K562 (cell line): Measurements from ENCODE around the gene CRYBG1. TPM values are rescaled to one million over a fixed set of nuclear protein-coding genes. Genes with fewer than 3 reads are reported as not detected.

ENCODE experiments used
- ATAC-seq: fragments of 200-7000 bp; cut with Tn5 transposase; 3 replicates; pipeline ENCODE4 v1.9.1; 2020; ENCODE audit warnings: moderate library complexity
- BruUV-seq: library from RNA; stranded (reverse); fragments of 400-500 nt; replicated peaks from 2 replicates; lab custom pipeline; 2021; lab: Mats Ljungman, UMichigan
- CTCF ChIA-PET: fragments of 300-600 bp; formaldehyde crosslinking; extraction: SDS; loops from one replicate; lab custom pipeline; 2021; ENCODE audit warnings: low intra/inter-chr PET ratio; lab: Yijun Ruan, JAX
- POLR2A ChIA-PET: fragments of 300-600, 350-650 bp; sonication (Branson Sonifier 250); formaldehyde crosslinking; extraction: SDS; loops from one replicate; lab custom pipeline; 2021; ENCODE audit warnings: antibody characterized with exemption, inconsistent platforms; lab: Yijun Ruan, JAX
- DNase-seq, 4 experiments: peaks; one replicate each; pipeline versions ENCODE4 v3.0.0 to v3.0.0-alpha.2; 2011 to 2018; ENCODE audit warnings: low spot score in 3 of 4, mixed read lengths in 3 of 4; ENCODE audit errors: extremely low read depth in 1 of 4
- FAIRE-seq: peaks from 2 replicates; lab custom pipeline; 2011; peaks lifted over from hg19 to GRCh38; lab: Jason Lieb, UNC
- H2AFZ ChIP-seq: 2 replicates; pipeline ENCODE4 v1.6.0; 2011; ENCODE audit warnings: low read depth, low read length, control low read depth, inconsistent platforms
- H3K27ac ChIP-seq: fragments of 200-600 bp; 3 replicates; pipeline ENCODE4 v1.8.0; 2011; ENCODE audit warnings: low read depth, mild to moderate bottlenecking, control low read depth, inconsistent platforms, low read length, moderate library complexity, mixed read lengths; ENCODE audit errors: extremely low read depth
- H3K27me3 ChIP-seq, 2 experiments: fragments of 300-600 bp in 1 of 2; 2 replicates in 1 of 2; 3 replicates in 1 of 2; pipeline versions ENCODE4 v1.6.0 to v1.8.0; 2011; ENCODE audit warnings: inconsistent platforms in 2 of 2, low read length in 2 of 2, mild to moderate bottlenecking in 1 of 2, mixed read lengths in 1 of 2, moderate library complexity in 1 of 2; ENCODE audit not compliant: control insufficient read depth in 2 of 2, insufficient read depth in 2 of 2
- H3K36me3 ChIP-seq: fragments of 300-600 bp; 3 replicates; pipeline ENCODE4 v1.8.0; 2011; ENCODE audit warnings: mild to moderate bottlenecking, low read length, inconsistent platforms; ENCODE audit not compliant: control insufficient read depth, insufficient read depth
- H3K4me1 ChIP-seq, 2 experiments: fragments of 200-600 bp in 1 of 2; replicated peaks in 1 of 2; 2 replicates in 1 of 2; 3 replicates in 1 of 2; pipeline versions ENCODE4 v1.5.1 to v1.8.0; 2011; ENCODE audit warnings: inconsistent platforms in 2 of 2, low read length in 2 of 2, mild to moderate bottlenecking in 1 of 2, mixed read lengths in 1 of 2, moderate library complexity in 1 of 2; ENCODE audit not compliant: control insufficient read depth in 2 of 2, insufficient read depth in 2 of 2
- H3K4me2 ChIP-seq: 2 replicates; pipeline ENCODE4 v1.6.1; 2011; ENCODE audit warnings: low read length, control low read depth, inconsistent platforms, mixed read lengths; ENCODE audit not compliant: insufficient read depth
- H3K4me3 ChIP-seq: fragments of 200-600 bp; sonication (generic), shearing (Covaris generic); 2 replicates; pipeline ENCODE4 v1.5.1; 2016; ENCODE audit warnings: control low read depth, inconsistent platforms
- H3K79me2 ChIP-seq: fragments of 200-600 bp; 3 replicates; pipeline ENCODE4 v1.8.0; 2011; ENCODE audit warnings: low read length, inconsistent platforms; ENCODE audit not compliant: control insufficient read depth, insufficient read depth
- H3K9ac ChIP-seq, 2 experiments: 2 replicates each; pipeline versions ENCODE4 v1.6.0 to v1.6.1; 2011; ENCODE audit warnings: low read depth in 2 of 2, low read length in 2 of 2, control low read depth in 1 of 2, inconsistent platforms in 1 of 2, mild to moderate bottlenecking in 1 of 2, mixed read lengths in 1 of 2; ENCODE audit not compliant: insufficient read depth in 1 of 2
- H3K9me1 ChIP-seq: one replicate; pipeline ENCODE4 v1.6.0; 2011; ENCODE audit warnings: inconsistent platforms, mild to moderate bottlenecking, low read length, moderate library complexity; ENCODE audit not compliant: control insufficient read depth, insufficient read depth
- H3K9me3 ChIP-seq: replicated peaks from 2 replicates; pipeline ENCODE4 v1.5.1; 2011; ENCODE audit warnings: low read depth, low read length, inconsistent platforms; ENCODE audit not compliant: control insufficient read depth, insufficient read depth
- H4K20me1 ChIP-seq: replicated peaks from 2 replicates; pipeline ENCODE4 v1.6.1; 2011; ENCODE audit warnings: low read length, inconsistent platforms, mixed read lengths; ENCODE audit not compliant: control insufficient read depth, insufficient read depth
- ETV1 ChIP-seq: fragments of 450-650 bp; conservative IDR thresholded peaks from 2 replicates; pipeline ENCODE4 v1.6.1; 2016; ENCODE audit warnings: missing genetic modification characterization, control low read depth, low read depth, missing compliant biosample characterization
- NR0B1 ChIP-seq: fragments of 450-650 bp; IDR thresholded peaks from one replicate; pipeline ENCODE4 v1.6.1; 2018; ENCODE audit warnings: mild to moderate bottlenecking, moderate library complexity; ENCODE audit not compliant: partially characterized antibody
- POLR2AphosphoS2 ChIP-seq: IDR thresholded peaks from 2 replicates; pipeline ENCODE4 v1.6.1; 2012; ENCODE audit warnings: low read length, improper control_type of control experiment
- RBM34 ChIP-seq: fragments of 200-400 bp; formaldehyde crosslinking; IDR thresholded peaks from 2 replicates; pipeline ENCODE4 v1.6.1; 2018; ENCODE audit warnings: low read length, borderline replicate concordance; ENCODE audit not compliant: insufficient read depth
- WGBS: fragments of 100-300 bp; shearing (Covaris generic); methylation state at CpG from one replicate; pipeline ENCODE4 v1.1.6; 2016; ENCODE audit warnings: low coverage, mixed read lengths; ENCODE audit not compliant: insufficient coverage; ENCODE audit errors: missing lambda C conversion rate; 5-methylcytosine and 5-hydroxymethylcytosine counted together
- in situ Hi-C: fragments of 300-500 bp; cut with MboI; formaldehyde crosslinking; loops from 4 replicates; pipeline ENCODE4 v1.15.0; 2018; ENCODE audit warnings: inconsistent platforms, mixed read lengths
- intact Hi-C: fragments of 100-400 bp; cut with micrococcal nuclease; formaldehyde crosslinking; loops from 2 replicates; pipeline ENCODE4 v1.14.2; 2022
- polyA plus RNA-seq, 8 experiments: library from polyadenylated mRNA; depleted of rRNA in 4 of 8; stranded (reverse) in 5 of 8; unstranded in 3 of 8; fragments of >200 nt; fragmentation: Nextera tagmentation in 2 of 8; fragmentation: Illumina TruSeq in 1 of 8; extraction: Ambion mirVana in 2 of 8; extraction: Trizol in 1 of 8; gene quantifications; 2 replicates each; pipeline versions ENCODE4 v1.2.1 to v1.2.3, GENCODE V29; 2011 to 2014; ENCODE audit warnings: inconsistent platforms in 1 of 8, missing spikeins in 1 of 8
- total RNA-seq, 7 experiments: library from RNA; depleted of rRNA in 6 of 7; stranded (reverse); fragments of >200 nt in 6 of 7; fragmentation: Illumina TruSeq in 2 of 7; extraction: Trizol in 2 of 7; gene quantifications; 2 replicates each; pipeline versions ENCODE4 v1.2.1 to v1.2.3, GENCODE V29; 2011 to 2021; ENCODE audit warnings: low replicate concordance in 1 of 7

Gene CRYBG1
- total and polyA plus RNA-seq, 9 of the 15 experiments (the other 6 are each of a cell fraction or from before 2014, with no cell fraction given): 0.07 to 0.47 (median 0.11) TPM

- FAIRE-seq: no peak
- H3K27me3 ChIP-seq: no peaks in the 10 kb centered on the region
- ChIA-PET POLR2A (no interaction called here), CTCF (no interaction called here)
- no peak overlapping the region for H3K9ac ChIP-seq
- peaks cover 7% of the 10 kb centered on the region; the same call in 1 of the 3 replicates for H3K36me3 ChIP-seq
- no peaks in the 10 kb centered on the region for H3K9me3 ChIP-seq
- 49% methylated on average over 5 of the region's 5 CpGs for WGBS
- TF ChIP-seq NR0B1 (no peak), POLR2AphosphoS2 (no peak), ETV1 (tag) (no peak), RBM34 (no peak)
- DNase-seq: no peak
- H3K9me1 ChIP-seq: no peaks in the 10 kb centered on the region
- no peak for ATAC-seq
- BruUV-seq: no TSS peak
- H2AFZ ChIP-seq: no peak overlapping the region
- in situ Hi-C loops: loop anchor here (25.0 kb wide), 1 partner anchor 415 kb away; no protein-coding TSS in a partner anchor
- intact Hi-C loops: no loop called here
- no peak overlapping the region for H3K27ac ChIP-seq
- no peak overlapping the region for H3K4me2 ChIP-seq
- H3K79me2 ChIP-seq: no peaks in the 10 kb centered on the region
- H3K4me3 ChIP-seq: no peak overlapping the region
- H4K20me1 ChIP-seq: no peaks in the 10 kb centered on the region
- no peaks in the 10 kb centered on the region for H3K4me1 ChIP-seq
These were observed 211.9 kb downstream of the CRYBG1 start for GRCh38 chr6:106572436-106572835.
